Central memory CD8-positive, alpha-beta T cell (primary cell): ENCODE results near the gene IL21R.

Experiments used
- ATAC-seq: fragments of 150-1000 bp; cut with Tn5 transposase; replicated peaks from 2 replicates; pipeline ENCODE4 v1.10.0; 2022; ENCODE audit warnings: mild to moderate bottlenecking, moderate FRiP score, moderate number of reproducible peaks; ENCODE audit not compliant: poor library complexity, severe bottlenecking; ENCODE audit errors: extremely low read depth
- DNase-seq, 2 donors: peaks; one replicate each; pipeline ENCODE4 v3.0.0; 2021; ENCODE audit warnings: low spot score in 2 of 2
- H3K27ac Mint-ChIP-seq: one replicate; pipeline ENCODE4 v1.8.0; 2022; ENCODE audit warnings: low read depth, mild to moderate bottlenecking, moderate library complexity, mixed read lengths
- H3K27me3 Mint-ChIP-seq: one replicate; pipeline ENCODE4 v1.8.0; 2022; ENCODE audit warnings: mixed read lengths
- H3K36me3 Mint-ChIP-seq: one replicate; pipeline ENCODE4 v1.8.0; 2022; ENCODE audit warnings: mild to moderate bottlenecking, moderate library complexity, mixed read lengths; ENCODE audit not compliant: insufficient read depth
- H3K4me1 Mint-ChIP-seq: one replicate; pipeline ENCODE4 v1.8.0; 2022; ENCODE audit warnings: mixed read lengths
- H3K4me3 Mint-ChIP-seq: one replicate; pipeline ENCODE4 v1.8.0; 2022; ENCODE audit warnings: mild to moderate bottlenecking, moderate library complexity, mixed read lengths
- H3K9me3 Mint-ChIP-seq: one replicate; pipeline ENCODE4 v1.8.0; 2022; ENCODE audit warnings: mixed read lengths

Gene IL21R

DNA sequence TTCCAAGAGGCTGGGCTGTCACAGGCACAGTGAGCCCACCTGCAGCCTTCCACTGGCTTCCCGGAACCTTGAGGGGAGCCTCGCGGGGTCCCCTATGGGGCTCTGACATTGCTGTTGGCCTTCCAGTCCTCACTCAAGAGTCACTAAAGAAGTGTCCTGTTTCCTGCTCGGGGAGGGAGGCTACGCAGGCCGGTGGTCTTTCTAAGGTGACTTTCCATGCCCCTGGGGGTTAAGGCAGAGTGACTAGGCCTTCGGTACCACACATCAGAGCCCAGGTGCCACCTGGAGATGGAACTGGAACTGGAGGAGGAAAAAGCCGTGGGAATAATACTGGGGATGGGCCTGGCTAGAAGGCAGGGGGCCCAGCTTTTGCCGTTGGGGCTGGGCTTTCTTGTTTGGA, 72.1 kb downstream of the IL21R start:
- DNase-seq (no peak), ATAC-seq (no peak)
- Mint-ChIP-seq H3K4me1 (peaks cover 5% of the 10 kb centered on the region), H3K4me3 (no peak overlapping the region), H3K9me3 (no peaks in the 10 kb centered on the region), H3K27ac (peak overlapping the region; percentile 55), H3K27me3 (no peaks in the 10 kb centered on the region), H3K36me3 (peaks cover 52% of the 10 kb centered on the region)

- Mint-ChIP-seq H3K27me3 (no peaks in the 10 kb centered on the region), H3K27ac (no peak overlapping the region), H3K9me3 (no peaks in the 10 kb centered on the region), H3K4me3 (no peak overlapping the region), H3K4me1 (peaks cover 5% of the 10 kb centered on the region), H3K36me3 (peaks cover 55% of the 10 kb centered on the region)
- ATAC-seq (no peak), DNase-seq (no peak)
Observed at GRCh38 chr16:27474921-27475320, 72.9 kb downstream of the IL21R start.

- H3K27me3 Mint-ChIP-seq = no peaks in the 10 kb centered on the region
- no peak for DNase-seq
- no peak for ATAC-seq
- H3K4me1 Mint-ChIP-seq = peaks cover 5% of the 10 kb centered on the region
- H3K9me3 Mint-ChIP-seq = no peaks in the 10 kb centered on the region
- H3K4me3 Mint-ChIP-seq = no peak overlapping the region
- no peak overlapping the region for H3K27ac Mint-ChIP-seq
- H3K36me3 Mint-ChIP-seq = peaks cover 55% of the 10 kb centered on the region
Observed at GRCh38 chr16:27475561-27475960, 73.6 kb downstream of the IL21R start.

GRCh38 chr16:27476240-27476639, 74.3 kb downstream of the IL21R start:
- DNase-seq (no peak), ATAC-seq (no peak)
- peaks cover 57% of the 10 kb centered on the region for H3K36me3 Mint-ChIP-seq
- no peaks in the 10 kb centered on the region for H3K27me3 Mint-ChIP-seq
- no peaks in the 10 kb centered on the region for H3K9me3 Mint-ChIP-seq
- peaks cover 5% of the 10 kb centered on the region for H3K4me1 Mint-ChIP-seq
- no peak overlapping the region for H3K4me3 Mint-ChIP-seq
- no peak overlapping the region for H3K27ac Mint-ChIP-seq

DNA sequence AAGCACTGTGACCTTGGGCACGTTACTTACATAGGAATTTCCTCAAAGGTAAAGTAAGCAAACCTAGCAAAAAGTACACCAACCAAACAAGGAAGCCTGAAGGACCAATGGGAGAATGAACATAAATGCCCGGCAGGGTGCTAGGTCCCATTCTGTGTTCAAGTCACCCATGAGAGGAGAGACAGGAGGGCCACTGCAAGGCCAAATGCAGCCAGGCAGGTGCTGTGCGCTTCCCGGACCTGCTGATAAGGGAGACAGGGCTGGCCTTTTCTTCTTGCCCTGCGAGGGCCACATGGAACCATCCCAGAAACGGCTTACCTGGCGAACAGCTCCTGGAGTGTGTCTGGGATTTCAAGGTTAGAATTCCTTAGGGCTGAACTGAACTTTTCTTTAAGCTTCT, 78.8 kb downstream of the IL21R start:
- peaks cover 55% of the 10 kb centered on the region for H3K36me3 Mint-ChIP-seq
- no peaks in the 10 kb centered on the region for H3K9me3 Mint-ChIP-seq
- no peak for ATAC-seq
- no peak overlapping the region for H3K4me3 Mint-ChIP-seq
- no peaks in the 10 kb centered on the region for H3K4me1 Mint-ChIP-seq
- H3K27ac Mint-ChIP-seq = peak overlapping the region; percentile 65
- no peaks in the 10 kb centered on the region for H3K27me3 Mint-ChIP-seq
- no peak for DNase-seq

GRCh38 chr16:27481282-27481934, 79.4 kb downstream of the IL21R start:
- H3K9me3 Mint-ChIP-seq = no peaks in the 10 kb centered on the region
- ATAC-seq (no peak), DNase-seq (no peak)
- peaks cover 49% of the 10 kb centered on the region for H3K36me3 Mint-ChIP-seq
- H3K4me1 Mint-ChIP-seq = no peaks in the 10 kb centered on the region
- H3K27ac Mint-ChIP-seq = peak overlapping the region; percentile 52
- no peak overlapping the region for H3K4me3 Mint-ChIP-seq
- no peaks in the 10 kb centered on the region for H3K27me3 Mint-ChIP-seq

- Mint-ChIP-seq H3K36me3 (peaks cover 46% of the 10 kb centered on the region), H3K27ac (no peak overlapping the region), H3K27me3 (no peaks in the 10 kb centered on the region), H3K4me3 (no peak overlapping the region), H3K4me1 (no peaks in the 10 kb centered on the region), H3K9me3 (no peaks in the 10 kb centered on the region)
- no peak for DNase-seq
- ATAC-seq = no peak
Observed at GRCh38 chr16:27482397-27483087, 80.6 kb downstream of the IL21R start.

DNA sequence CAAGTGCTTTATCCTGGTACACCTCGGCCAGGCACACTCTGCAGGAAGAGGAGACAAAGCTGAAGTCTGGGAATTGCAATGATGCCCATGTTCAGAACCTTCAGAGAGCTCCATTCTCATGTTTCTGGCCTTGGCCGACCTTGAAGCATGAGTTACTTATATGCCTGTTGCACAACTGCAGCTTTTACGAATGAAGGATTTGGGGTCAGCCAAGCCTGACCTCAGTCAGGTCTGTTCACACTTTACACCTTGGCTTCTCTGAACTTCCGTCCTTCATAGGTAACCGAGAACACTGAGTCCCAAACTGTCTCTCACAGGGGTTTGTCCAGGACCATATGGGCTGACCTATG, 81.1 kb downstream of the IL21R start:
- DNase-seq (no peak), ATAC-seq (no peak)
- Mint-ChIP-seq H3K27ac (no peak overlapping the region), H3K27me3 (no peaks in the 10 kb centered on the region), H3K4me3 (no peak overlapping the region), H3K9me3 (no peaks in the 10 kb centered on the region), H3K4me1 (no peaks in the 10 kb centered on the region), H3K36me3 (peaks cover 45% of the 10 kb centered on the region)

GRCh38 chr16:27483624-27484023, 81.7 kb downstream of the IL21R start:
- Mint-ChIP-seq H3K9me3 (no peaks in the 10 kb centered on the region), H3K36me3 (peaks cover 43% of the 10 kb centered on the region), H3K27me3 (no peaks in the 10 kb centered on the region), H3K27ac (peak overlapping the region; percentile 76), H3K4me3 (no peak overlapping the region), H3K4me1 (no peaks in the 10 kb centered on the region)
- ATAC-seq (no peak), DNase-seq (no peak)

- ATAC-seq (no peak), DNase-seq (no peak)
- no peak overlapping the region for H3K4me3 Mint-ChIP-seq
- H3K36me3 Mint-ChIP-seq = peaks cover 40% of the 10 kb centered on the region
- H3K4me1 Mint-ChIP-seq = no peaks in the 10 kb centered on the region
- H3K27me3 Mint-ChIP-seq = no peaks in the 10 kb centered on the region
- H3K27ac Mint-ChIP-seq = no peak overlapping the region
- no peaks in the 10 kb centered on the region for H3K9me3 Mint-ChIP-seq
Observed at GRCh38 chr16:27485126-27485525, 83.2 kb downstream of the IL21R start.

- DNase-seq = no peak
- ATAC-seq = no peak
- Mint-ChIP-seq H3K27ac (no peak overlapping the region), H3K9me3 (no peaks in the 10 kb centered on the region), H3K4me3 (no peak overlapping the region), H3K4me1 (no peaks in the 10 kb centered on the region), H3K36me3 (peaks cover 36% of the 10 kb centered on the region), H3K27me3 (no peaks in the 10 kb centered on the region)
Observed at GRCh38 chr16:27485811-27486210, 83.8 kb downstream of the IL21R start.

GRCh38 chr16:27486344-27486743, 84.4 kb downstream of the IL21R start:
- no peaks in the 10 kb centered on the region for H3K9me3 Mint-ChIP-seq
- peaks cover 38% of the 10 kb centered on the region for H3K36me3 Mint-ChIP-seq
- no peak overlapping the region for H3K4me3 Mint-ChIP-seq
- no peaks in the 10 kb centered on the region for H3K4me1 Mint-ChIP-seq
- H3K27ac Mint-ChIP-seq = no peak overlapping the region
- DNase-seq = no peak
- ATAC-seq = no peak
- H3K27me3 Mint-ChIP-seq = no peaks in the 10 kb centered on the region

- H3K36me3 Mint-ChIP-seq = peaks cover 36% of the 10 kb centered on the region
- H3K27me3 Mint-ChIP-seq = no peaks in the 10 kb centered on the region
- peaks cover 4% of the 10 kb centered on the region for H3K4me1 Mint-ChIP-seq
- no peaks in the 10 kb centered on the region for H3K9me3 Mint-ChIP-seq
- ATAC-seq (no peak), DNase-seq (no peak)
- H3K27ac Mint-ChIP-seq = no peak overlapping the region
- no peak overlapping the region for H3K4me3 Mint-ChIP-seq
Observed at GRCh38 chr16:27486760-27487159, 84.8 kb downstream of the IL21R start.
